Stimulated activated CD8-positive, alpha-beta memory T cell treated with anti-CD3 and anti-CD28 coated beads, Interleukin-12 subunit alpha, Interleukin-12 subunit beta, amount 100 ng/mL, for 24 hours (primary cell): Measurements from ENCODE around the gene CACNA1C.

Source experiments
- DNase-seq: peaks from one replicate; pipeline ENCODE4 v3.0.0-alpha.2; 2020; ENCODE audit errors: extremely low read depth

CACNA1C gene

GRCh38 chr12:2297658-2298057 is 244.9 kb downstream of the CACNA1C start:
- no peak for DNase-seq

GRCh38 chr12:2298556-2299200 is 245.9 kb downstream of the CACNA1C start:
- no peak for DNase-seq

- DNase-seq, result no peak
Observed at GRCh38 chr12:2299206-2299605, 246.4 kb downstream of the CACNA1C start.

- no peak for DNase-seq
Observed at GRCh38 chr12:2300168-2300567, 247.4 kb downstream of the CACNA1C start.

- no peak for DNase-seq
Observed at GRCh38 chr12:2300886-2301285, 248.1 kb downstream of the CACNA1C start.

- no peak for DNase-seq
Observed at GRCh38 chr12:2301531-2302461, 249.0 kb downstream of the CACNA1C start.

- DNase-seq, result no peak
Observed at GRCh38 chr12:2302711-2303580, 250.2 kb downstream of the CACNA1C start.

- no peak for DNase-seq
Observed at GRCh38 chr12:2304223-2304622, 251.4 kb downstream of the CACNA1C start.

GRCh38 chr12:2306012-2306411 is 253.2 kb downstream of the CACNA1C start:
- DNase-seq, result no peak

- no peak for DNase-seq
Observed at GRCh38 chr12:2306735-2307134, 253.9 kb downstream of the CACNA1C start.

- DNase-seq, result no peak
Observed at GRCh38 chr12:2307550-2307949, 254.8 kb downstream of the CACNA1C start.

- DNase-seq, result no peak
Observed at GRCh38 chr12:2309647-2310046, 256.9 kb downstream of the CACNA1C start.

- no peak for DNase-seq
Observed at GRCh38 chr12:2311020-2311778, 258.4 kb downstream of the CACNA1C start.

GRCh38 chr12:2312175-2312574 is 259.4 kb downstream of the CACNA1C start:
- no peak for DNase-seq

GRCh38 chr12:2312770-2313169 is 260.0 kb downstream of the CACNA1C start:
- no peak for DNase-seq

GRCh38 chr12:2314492-2314891 is 261.7 kb downstream of the CACNA1C start:
- DNase-seq, result no peak

- DNase-seq, result no peak
Observed at GRCh38 chr12:2317772-2318171, 265.0 kb downstream of the CACNA1C start.

- DNase-seq, result no peak
Observed at GRCh38 chr12:2318286-2318685, 265.5 kb downstream of the CACNA1C start.

- no peak for DNase-seq
Observed at GRCh38 chr12:2319136-2319535, 266.3 kb downstream of the CACNA1C start.

- no peak for DNase-seq
Observed at GRCh38 chr12:2319737-2320506, 267.1 kb downstream of the CACNA1C start.

- DNase-seq, result no peak
Observed at GRCh38 chr12:2320841-2321240, 268.1 kb downstream of the CACNA1C start.
